Activated CD8-positive, alpha-beta memory T cell treated with anti-CD3 and anti-CD28 coated beads, Interleukin-2, amount 50 U/mL, for 24 hours (primary cell): ENCODE measurements around the gene ZBTB46.

Source experiments
- DNase-seq: peaks from one replicate; pipeline ENCODE4 v3.0.0-alpha.2; 2020; ENCODE audit errors: extremely low read depth

ZBTB46 gene

GRCh38 chr20:63745424-63745805 is 85.6 kb downstream of the ZBTB46 start:
- no peak for DNase-seq

- DNase-seq = no peak
Measured at GRCh38 chr20:63744574-63745423, 86.3 kb downstream of the ZBTB46 start.

- no peak for DNase-seq
Measured at GRCh38 chr20:63744158-63744557, 86.9 kb downstream of the ZBTB46 start.

- DNase-seq = no peak
Measured at GRCh38 chr20:63743210-63743970, 87.7 kb downstream of the ZBTB46 start.

GRCh38 chr20:63742381-63743024 is 88.6 kb downstream of the ZBTB46 start:
- no peak for DNase-seq

GRCh38 chr20:63741676-63742380 is 89.2 kb downstream of the ZBTB46 start:
- DNase-seq = no peak

- DNase-seq = no peak
Measured at GRCh38 chr20:63741354-63741675, 89.7 kb downstream of the ZBTB46 start.

GRCh38 chr20:63740627-63741353 is 90.3 kb downstream of the ZBTB46 start:
- no peak for DNase-seq

- DNase-seq = no peak
Measured at GRCh38 chr20:63740070-63740626, 90.9 kb downstream of the ZBTB46 start.

GRCh38 chr20:63739130-63740069 is 91.7 kb downstream of the ZBTB46 start, which contains the start of gene SLC2A4RG:
Gene SLC2A4RG (plus strand): TSS chr20:63739776. CDS start chr20:63739913, 137 bp downstream.
- DNase-seq = no peak

GRCh38 chr20:63738687-63739129 is 92.4 kb downstream of the ZBTB46 start:
- no peak for DNase-seq

GRCh38 chr20:63737945-63738686 is 92.9 kb downstream of the ZBTB46 start:
- no peak for DNase-seq

- no peak for DNase-seq
Measured at GRCh38 chr20:63737695-63737944, 93.4 kb downstream of the ZBTB46 start.

GRCh38 chr20:63736893-63737694 is 94.0 kb downstream of the ZBTB46 start:
- DNase-seq = no peak

- DNase-seq = no peak
Measured at GRCh38 chr20:63735859-63736718, 95.0 kb downstream of the ZBTB46 start, which contains the start of gene LIME1. Gene LIME1 (plus strand): TSS chr20:63736664. CDS start chr20:63737550, 886 bp downstream.

- no peak for DNase-seq
Measured at GRCh38 chr20:63734946-63735858, 95.9 kb downstream of the ZBTB46 start.
